ENCODE measurements around the gene MRAS.

MRAS gene

GRCh38 chr3:138378331-138378730 lies 30.0 kb downstream of the MRAS start:
- Histone ChIP-seq H4K20me1 (ENCODE audit: low read depth, low read length) (no peaks in the 10 kb centered on the region), H2AFZ (ENCODE audit: low read depth, low read length, severe bottlenecking) (no peak overlapping the region), H3K9me3 (ENCODE audit: insufficient read depth, low read length) (no peaks in the 10 kb centered on the region), H3F3A (ENCODE audit: insufficient read depth) (no peaks in the 10 kb centered on the region), H3K27ac (ENCODE audit: low read depth, low read length) (no peak overlapping the region), H3K9ac (ENCODE audit: low read length) (no peak overlapping the region), H3K27me3 (ENCODE audit: low read length) (no peaks in the 10 kb centered on the region), H3K36me3 (ENCODE audit: low read length) (no peaks in the 10 kb centered on the region), H3K4me2 (ENCODE audit: low read depth, low read length, poor library complexity, severe bottlenecking) (no peak overlapping the region), H3K9me2 (replicated peaks; ENCODE audit: insufficient read depth, low read length) (no peaks in the 10 kb centered on the region), H3K4me3 (ENCODE audit: insufficient read depth, low read length, poor library complexity, severe bottlenecking) (no peak overlapping the region), H3K79me2 (ENCODE audit: insufficient read depth, low read length) (no peaks in the 10 kb centered on the region)
- TF ChIP-seq EZH2phosphoT487 (conservative IDR thresholded peaks at IDR 0.05; ENCODE audit: low read length) (no peak), CTCF (IDR thresholded peaks at IDR 0.05; ENCODE audit: insufficient read depth, low read length, poor library complexity, severe bottlenecking) (no peak)

GRCh38 chr3:138378990-138379389 lies 30.6 kb downstream of the MRAS start:
- no peaks in the 10 kb centered on the region for H3K79me2 ChIP-seq (ENCODE audit: insufficient read depth, low read length)
- no peak overlapping the region for H3K4me2 ChIP-seq (ENCODE audit: low read depth, low read length, poor library complexity, severe bottlenecking)
- no peak overlapping the region for H2AFZ ChIP-seq (ENCODE audit: low read depth, low read length, severe bottlenecking)
- no peaks in the 10 kb centered on the region for H3F3A ChIP-seq (ENCODE audit: insufficient read depth)
- H3K27ac ChIP-seq (ENCODE audit: low read depth, low read length) = no peak overlapping the region
- H3K27me3 ChIP-seq (ENCODE audit: low read length) = no peaks in the 10 kb centered on the region
- H3K4me3 ChIP-seq (ENCODE audit: insufficient read depth, low read length, poor library complexity, severe bottlenecking) = no peak overlapping the region
- no peaks in the 10 kb centered on the region for H3K9me2 ChIP-seq (replicated peaks; ENCODE audit: insufficient read depth, low read length)
- TF ChIP-seq CTCF (IDR thresholded peaks at IDR 0.05; ENCODE audit: insufficient read depth, low read length, poor library complexity, severe bottlenecking) (no peak), EZH2phosphoT487 (conservative IDR thresholded peaks at IDR 0.05; ENCODE audit: low read length) (no peak)
- no peaks in the 10 kb centered on the region for H3K9me3 ChIP-seq (ENCODE audit: insufficient read depth, low read length)
- no peaks in the 10 kb centered on the region for H4K20me1 ChIP-seq (ENCODE audit: low read depth, low read length)
- H3K9ac ChIP-seq (ENCODE audit: low read length) = no peak overlapping the region
- H3K36me3 ChIP-seq (ENCODE audit: low read length) = no peaks in the 10 kb centered on the region

GRCh38 chr3:138381413-138381901 lies 33.1 kb downstream of the MRAS start:
- Histone ChIP-seq H3K9me3 (ENCODE audit: insufficient read depth, low read length) (no peaks in the 10 kb centered on the region), H3K9me2 (replicated peaks; ENCODE audit: insufficient read depth, low read length) (no peaks in the 10 kb centered on the region), H3K9ac (ENCODE audit: low read length) (no peak overlapping the region), H3F3A (ENCODE audit: insufficient read depth) (no peaks in the 10 kb centered on the region), H3K27me3 (ENCODE audit: low read length) (no peaks in the 10 kb centered on the region), H3K4me2 (ENCODE audit: low read depth, low read length, poor library complexity, severe bottlenecking) (no peak overlapping the region), H3K27ac (ENCODE audit: low read depth, low read length) (no peak overlapping the region), H3K79me2 (ENCODE audit: insufficient read depth, low read length) (no peaks in the 10 kb centered on the region), H3K36me3 (ENCODE audit: low read length) (no peaks in the 10 kb centered on the region), H2AFZ (ENCODE audit: low read depth, low read length, severe bottlenecking) (no peak overlapping the region), H4K20me1 (ENCODE audit: low read depth, low read length) (no peaks in the 10 kb centered on the region), H3K4me3 (ENCODE audit: insufficient read depth, low read length, poor library complexity, severe bottlenecking) (no peak overlapping the region)
- no peak for TF ChIP-seq EZH2phosphoT487 (conservative IDR thresholded peaks at IDR 0.05; ENCODE audit: low read length)
- TF ChIP-seq CTCF (IDR thresholded peaks at IDR 0.05; ENCODE audit: insufficient read depth, low read length, poor library complexity, severe bottlenecking) = no peak

All from SU-DHL-6 (cell line).